HEK293 (cell line): ENCODE measurements around the gene KIDINS220.

ENCODE experiments used
- CTCF ChIA-PET: fragments of 350-600 bp; formaldehyde crosslinking; extraction: SDS; loops from one replicate; lab custom pipeline; 2021; ENCODE audit warnings: antibody characterized with exemption; lab: Yijun Ruan, JAX
- POLR2A ChIA-PET: fragments of 300-600 bp; formaldehyde crosslinking; extraction: SDS; loops from one replicate; lab custom pipeline; 2020; ENCODE audit warnings: antibody characterized with exemption, inconsistent platforms; lab: Yijun Ruan, JAX
- H3K27ac ChIP-seq: fragments of 200-500 bp; sonication (Bioruptor generic); 2 replicates; pipeline ENCODE4 v1.5.1; 2014; ENCODE audit warnings: low read depth, low read length, control low read depth, inconsistent platforms; ENCODE audit errors: extremely low read depth
- H3K36me3 ChIP-seq, 2 experiments: fragments of 200-500 bp in 1 of 2; sonication (Bioruptor generic) in 1 of 2; 1 replicate in 1 of 2; 2 replicates in 1 of 2; pipeline ENCODE4 v1.5.1; 2014 to 2017; ENCODE audit warnings: inconsistent platforms in 2 of 2, low read length in 2 of 2; ENCODE audit not compliant: control insufficient read depth in 2 of 2, insufficient read depth in 1 of 2
- H3K4me1 ChIP-seq: fragments of 200-500 bp; sonication (Bioruptor generic); 2 replicates; pipeline ENCODE4 v1.5.1; 2014; ENCODE audit warnings: mild to moderate bottlenecking, low read length, inconsistent platforms; ENCODE audit not compliant: control insufficient read depth, insufficient read depth
- H3K4me3 ChIP-seq: 2 replicates; pipeline ENCODE4 v1.5.1; 2011; ENCODE audit warnings: low read depth, mild to moderate bottlenecking, control low read depth, low read length, moderate library complexity
- H3K9me3 ChIP-seq: fragments of 200-500 bp; sonication (Bioruptor generic); 2 replicates; pipeline ENCODE4 v1.5.1; 2014; ENCODE audit warnings: low read depth, low read length, inconsistent platforms; ENCODE audit not compliant: control insufficient read depth, insufficient read depth
- BCL11B ChIP-seq: fragments of 450-650 bp; formaldehyde crosslinking; IDR thresholded peaks from 2 replicates; pipeline ENCODE4 v1.5.1; 2016; ENCODE audit warnings: low read depth, missing biosample characterization, missing genetic modification characterization
- BCL6B ChIP-seq: fragments of 450-650 bp; formaldehyde crosslinking; IDR thresholded peaks from 2 replicates; pipeline ENCODE4 v1.5.1; 2017; ENCODE audit warnings: missing biosample characterization, missing genetic modification characterization
- FEZF1 ChIP-seq: fragments of 450-650 bp; formaldehyde crosslinking; IDR thresholded peaks from 2 replicates; pipeline ENCODE4 v1.5.1; 2016; ENCODE audit warnings: missing biosample characterization, missing genetic modification characterization
- GLIS1 ChIP-seq: fragments of 450-650 bp; formaldehyde crosslinking; IDR thresholded peaks from 2 replicates; pipeline ENCODE4 v1.5.1; 2016; ENCODE audit warnings: missing biosample characterization, missing genetic modification characterization
- HOXD13 ChIP-seq: sonication (generic); formaldehyde crosslinking; IDR thresholded peaks from 2 replicates; pipeline ENCODE4 v1.8.0; 2022; ENCODE audit warnings: missing genetic modification reagents, borderline replicate concordance
- MZF1 ChIP-seq: fragments of 450-650 bp; formaldehyde crosslinking; IDR thresholded peaks from 2 replicates; pipeline ENCODE4 v1.5.1; 2017; ENCODE audit warnings: missing biosample characterization, missing genetic modification characterization, borderline replicate concordance
- REPIN1 ChIP-seq: fragments of 450-650 bp; formaldehyde crosslinking; IDR thresholded peaks from 2 replicates; pipeline ENCODE4 v1.5.1; 2017; ENCODE audit warnings: missing biosample characterization, missing genetic modification characterization, low read depth
- SP2 ChIP-seq: fragments of 450-650 bp; formaldehyde crosslinking; IDR thresholded peaks from 2 replicates; pipeline ENCODE4 v1.5.1; 2016; ENCODE audit warnings: missing biosample characterization, missing genetic modification characterization
- TCF7L2 ChIP-seq: IDR thresholded peaks from 2 replicates; pipeline ENCODE4 v1.6.1; 2011; ENCODE audit warnings: low read depth, mild to moderate bottlenecking, inconsistent platforms, low read length, moderate library complexity, borderline replicate concordance
- ZFHX2 ChIP-seq: fragments of 450-650 bp; formaldehyde crosslinking; conservative IDR thresholded peaks from 2 replicates; pipeline ENCODE4 v1.5.1; 2016; ENCODE audit warnings: missing biosample characterization, missing genetic modification characterization
- ZNF114 ChIP-seq: fragments of 450-650 bp; formaldehyde crosslinking; IDR thresholded peaks from 2 replicates; pipeline ENCODE4 v1.5.0; 2017; ENCODE audit warnings: missing biosample characterization, missing genetic modification characterization
- ZNF239 ChIP-seq: fragments of 450-650 bp; formaldehyde crosslinking; IDR thresholded peaks from 2 replicates; pipeline ENCODE4 v1.5.1; 2016; ENCODE audit warnings: missing biosample characterization, missing genetic modification characterization
- ZNF37A ChIP-seq: fragments of 450-650 bp; IDR thresholded peaks from 2 replicates; pipeline ENCODE4 v1.5.1; 2018; ENCODE audit warnings: missing biosample characterization, missing genetic modification characterization
- ZNF518A ChIP-seq: fragments of 450-650 bp; formaldehyde crosslinking; conservative IDR thresholded peaks from 2 replicates; pipeline ENCODE4 v1.5.1; 2016; ENCODE audit warnings: low read depth, missing biosample characterization, missing genetic modification characterization
- ZNF555 ChIP-seq: fragments of 450-650 bp; formaldehyde crosslinking; conservative IDR thresholded peaks from 2 replicates; pipeline ENCODE4 v1.5.1; 2017; ENCODE audit warnings: missing biosample characterization, mild to moderate bottlenecking, missing genetic modification characterization, inconsistent platforms
- ZNF585B ChIP-seq: fragments of 450-650 bp; formaldehyde crosslinking; IDR thresholded peaks from 2 replicates; pipeline ENCODE4 v1.5.1; 2016; ENCODE audit warnings: missing biosample characterization, missing genetic modification characterization
- ZNF624 ChIP-seq: fragments of 450-650 bp; formaldehyde crosslinking; IDR thresholded peaks from 2 replicates; pipeline ENCODE4 v1.5.1; 2017; ENCODE audit warnings: missing biosample characterization, missing genetic modification characterization
- ZNF654 ChIP-seq: fragments of 450-650 bp; formaldehyde crosslinking; IDR thresholded peaks from 2 replicates; pipeline ENCODE4 v1.5.1; 2016; ENCODE audit warnings: low read depth, missing biosample characterization, missing genetic modification characterization
- ZNF660 ChIP-seq: fragments of 450-650 bp; IDR thresholded peaks from 2 replicates; pipeline ENCODE4 v1.5.1; 2018; ENCODE audit warnings: missing biosample characterization, mild to moderate bottlenecking, missing genetic modification characterization
- ZNF670 ChIP-seq: fragments of 450-650 bp; formaldehyde crosslinking; IDR thresholded peaks from 2 replicates; pipeline ENCODE4 v1.5.1; 2016; ENCODE audit warnings: missing biosample characterization, missing genetic modification characterization, low read depth
- ZNF76 ChIP-seq: fragments of 450-650 bp; formaldehyde crosslinking; IDR thresholded peaks from 2 replicates; pipeline ENCODE4; 2016; ENCODE audit warnings: low read depth, missing biosample characterization, missing genetic modification characterization, borderline replicate concordance
- TF ChIP-seq, protein P1 (sequence below): fragments of 450-650 bp; formaldehyde crosslinking; IDR thresholded peaks from 2 replicates; pipeline ENCODE4 v1.5.1; 2016; ENCODE audit warnings: missing biosample characterization, missing genetic modification characterization

KIDINS220 gene

DNA sequence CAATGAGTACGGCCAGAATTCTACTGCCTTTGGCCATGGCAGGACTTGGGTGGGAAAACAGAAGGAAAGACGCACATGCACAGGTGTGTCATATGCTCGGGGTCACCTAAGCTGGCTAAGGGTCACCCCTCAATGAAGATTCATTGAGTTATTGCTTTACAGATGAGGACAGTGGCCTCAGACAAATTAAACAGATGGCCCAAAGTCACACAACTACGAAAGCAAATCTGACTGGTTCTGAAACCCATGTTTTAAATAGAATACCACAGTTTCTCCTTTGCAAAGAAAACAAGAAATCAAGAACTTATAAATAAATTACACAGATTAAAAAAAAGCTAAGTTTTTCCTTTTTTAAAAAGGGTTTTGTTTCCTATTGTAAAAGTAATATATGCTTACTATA, 85.0 kb downstream of the KIDINS220 start:
- H3K27ac ChIP-seq, result no peak overlapping the region
- peaks cover 0 to 11% of the 10 kb centered on the region in 2 experiments; a peak in 2 of 3 replicates for H3K36me3 ChIP-seq
- TF ChIP-seq ZNF239 (tag by site-specific recombination) (no peak), TCF7L2 (no peak), ZNF518A (tag by site-specific recombination) (no peak), MZF1 (tag by site-specific recombination) (no peak), HOXD13 (CRISPR knock-in tag) (no peak), ZNF76 (tag by site-specific recombination) (no peak), ZNF654 (tag by site-specific recombination) (no peak)
- ChIA-PET POLR2A (no interaction called here), CTCF (interaction anchor here (0.7 kb wide), 1 partner anchor 293 kb away, joined by 4 read pairs; no protein-coding TSS in a partner anchor)
- no peaks in the 10 kb centered on the region for H3K4me1 ChIP-seq
- H3K9me3 ChIP-seq, result no peaks in the 10 kb centered on the region
- H3K4me3 ChIP-seq, result no peak overlapping the region

- Histone ChIP-seq H3K27ac (no peak overlapping the region), H3K4me3 (no peak overlapping the region), H3K36me3 (peaks cover 0 to 10% of the 10 kb centered on the region in 2 experiments), H3K9me3 (no peaks in the 10 kb centered on the region), H3K4me1 (no peaks in the 10 kb centered on the region)
- ChIA-PET CTCF (interaction anchor here (0.6 to 0.9 kb wide), 4 partner anchors 10 to 261 kb away, joined by 3 to 4 read pairs (median 4); no protein-coding TSS in a partner anchor), POLR2A (no interaction called here)
- TF ChIP-seq ZFHX2 (tag by site-specific recombination) (no peak), REPIN1 (tag by site-specific recombination) (no peak), BCL6B (no peak), GLIS1 (tag by site-specific recombination) (no peak), ZNF660 (tag by site-specific recombination) (no peak)
These were observed 87.2 kb downstream of the KIDINS220 start for GRCh38 chr2:8750221-8750620.

DNA sequence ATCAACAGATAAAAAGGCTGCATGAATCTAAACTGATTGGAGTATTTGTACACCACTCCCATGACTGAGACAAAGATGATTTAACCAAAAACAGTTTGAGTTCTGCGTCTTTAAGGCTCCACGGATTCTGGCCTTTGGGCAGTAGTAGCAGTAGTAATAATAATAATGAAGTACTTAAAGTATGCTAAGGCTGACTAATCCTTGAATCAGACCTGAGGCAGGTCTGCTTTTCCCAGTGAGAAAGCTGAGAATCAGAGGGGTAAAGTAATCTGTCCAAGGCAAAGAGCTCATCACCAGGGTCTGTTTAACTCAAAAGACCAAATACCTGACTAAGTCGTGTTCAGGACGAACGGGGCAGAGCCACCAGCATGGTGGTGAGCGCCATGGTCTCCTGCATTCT, 94.2 kb downstream of the KIDINS220 start:
- ChIA-PET POLR2A (no interaction called here), CTCF (interaction anchor here (1.1 kb wide), 1 partner anchor 50 kb away, joined by 3 read pairs; no protein-coding TSS in a partner anchor)
- TF ChIP-seq BCL11B (tag by site-specific recombination) (no peak), FEZF1 (tag by site-specific recombination) (no peak), ZNF239 (tag by site-specific recombination) (no peak), ZNF37A (no peak), ZNF555 (tag by site-specific recombination) (no peak), ZNF585B (tag by site-specific recombination) (no peak), ZNF624 (tag by site-specific recombination) (no peak), ZNF670 (tag by site-specific recombination) (no peak), ZNF114 (tag by site-specific recombination) (no peak), SP2 (tag by site-specific recombination) (no peak)
- TF ChIP-seq, protein P1, sequence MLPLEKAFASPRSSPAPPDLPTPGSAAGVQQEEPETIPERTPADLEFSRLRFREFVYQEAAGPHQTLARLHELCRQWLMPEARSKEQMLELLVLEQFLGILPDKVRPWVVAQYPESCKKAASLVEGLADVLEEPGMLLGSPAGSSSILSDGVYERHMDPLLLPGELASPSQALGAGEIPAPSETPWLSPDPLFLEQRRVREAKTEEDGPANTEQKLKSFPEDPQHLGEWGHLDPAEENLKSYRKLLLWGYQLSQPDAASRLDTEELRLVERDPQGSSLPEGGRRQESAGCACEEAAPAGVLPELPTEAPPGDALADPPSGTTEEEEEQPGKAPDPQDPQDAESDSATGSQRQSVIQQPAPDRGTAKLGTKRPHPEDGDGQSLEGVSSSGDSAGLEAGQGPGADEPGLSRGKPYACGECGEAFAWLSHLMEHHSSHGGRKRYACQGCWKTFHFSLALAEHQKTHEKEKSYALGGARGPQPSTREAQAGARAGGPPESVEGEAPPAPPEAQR, result no peak
- no peaks in the 10 kb centered on the region for H3K9me3 ChIP-seq
- H3K27ac ChIP-seq, result no peak overlapping the region
- no peaks in the 10 kb centered on the region for H3K4me1 ChIP-seq
- no peak overlapping the region for H3K4me3 ChIP-seq
- peaks cover 0 to 9% of the 10 kb centered on the region in 2 experiments; a peak in 2 of 3 replicates for H3K36me3 ChIP-seq
